CD4-positive, CD25-positive, alpha-beta regulatory T cell (primary cell): Measurements from ENCODE around the gene LTF. TPM values are rescaled to one million over a fixed set of nuclear protein-coding genes. Genes with fewer than 3 reads are reported as not detected.
A peak's percentile ranks its signal among the peaks of the same experiment; 100 is the strongest.

Source experiments
- ATAC-seq, 2 donors: fragments of 150-1000 bp; cut with Tn5 transposase; one replicate each; pipeline ENCODE4 v1.10.0; 2021; ENCODE audit warnings: low read depth in 2 of 2, moderate number of reproducible peaks in 2 of 2, moderate library complexity in 1 of 2
- DNase-seq, 3 donors: peaks; one replicate each; pipeline versions ENCODE4 v3.0.0 to v3.0.0-alpha.2; 2012 to 2022; ENCODE audit warnings: mixed read lengths in 1 of 3
- H3K27ac ChIP-seq: one replicate; pipeline ENCODE4 v1.7.0; 2013; ENCODE audit warnings: mild to moderate bottlenecking, low read length; ENCODE audit not compliant: insufficient read depth, poor library complexity, severe bottlenecking
- H3K27me3 ChIP-seq: one replicate; pipeline ENCODE4 v1.7.0; 2013; ENCODE audit warnings: low read length; ENCODE audit not compliant: control insufficient read depth, insufficient read depth
- H3K36me3 ChIP-seq: one replicate; pipeline ENCODE4 v1.7.0; 2013; ENCODE audit warnings: mild to moderate bottlenecking, low read length, moderate library complexity; ENCODE audit not compliant: control insufficient read depth, insufficient read depth
- H3K4me1 ChIP-seq: 2 replicates; pipeline ENCODE4 v1.7.0; 2013; ENCODE audit warnings: mild to moderate bottlenecking, low read length; ENCODE audit not compliant: insufficient read depth, control insufficient read depth, poor library complexity, severe bottlenecking
- H3K4me3 ChIP-seq: one replicate; pipeline ENCODE4 v1.7.0; 2013; ENCODE audit warnings: low read depth, mild to moderate bottlenecking, low read length, moderate library complexity
- H3K9me3 ChIP-seq, 2 experiments: 1 replicate in 1 of 2; 2 replicates in 1 of 2; pipeline ENCODE4 v1.7.0; 2013; ENCODE audit warnings: low read length in 2 of 2, mild to moderate bottlenecking in 1 of 2, moderate library complexity in 1 of 2; ENCODE audit not compliant: control insufficient read depth in 2 of 2
- H3K27ac Mint-ChIP-seq, 3 donors: one replicate each; pipeline ENCODE4 v1.8.0; 2020 to 2022; ENCODE audit warnings: mild to moderate bottlenecking in 3 of 3, mixed read lengths in 3 of 3, moderate library complexity in 2 of 3
- H3K27me3 Mint-ChIP-seq: one replicate; pipeline ENCODE4 v1.8.0; 2022; ENCODE audit warnings: mild to moderate bottlenecking, mixed read lengths
- H3K36me3 Mint-ChIP-seq: one replicate; pipeline ENCODE4 v1.8.0; 2020; ENCODE audit warnings: mixed read lengths
- H3K4me1 Mint-ChIP-seq, 4 donors: one replicate each; pipeline ENCODE4 v1.8.0; 2020 to 2022; ENCODE audit warnings: mixed read lengths in 4 of 4, mild to moderate bottlenecking in 1 of 4
- H3K4me3 Mint-ChIP-seq, 4 donors: one replicate each; pipeline ENCODE4 v1.8.0; 2020 to 2022; ENCODE audit warnings: mild to moderate bottlenecking in 4 of 4, mixed read lengths in 4 of 4, moderate library complexity in 3 of 4
- H3K9me3 Mint-ChIP-seq, 7 donors: one replicate each; pipeline ENCODE4 v1.8.0; 2020 to 2022; ENCODE audit warnings: mixed read lengths in 7 of 7, mild to moderate bottlenecking in 3 of 7, moderate library complexity in 2 of 7
- polyA plus RNA-seq, 4 donors: library from polyadenylated mRNA; unstranded; fragments of 300-500 nt; fragmentation: Illumina TruSeq; gene quantifications; one replicate each; pipeline ENCODE4 v1.2.3, GENCODE V29; 2021
- total RNA-seq: library from RNA; stranded (reverse); gene quantifications from one replicate; pipeline ENCODE4 v1.2.3, GENCODE V29; 2022

The LTF gene
- total RNA-seq, result not detected
- polyA plus RNA-seq, result not detected

- no peaks in the 10 kb centered on the region for H3K36me3 ChIP-seq
- DNase-seq (no peak), ATAC-seq (no peak)
- Mint-ChIP-seq H3K9me3 (peaks cover 0 to 2% (median 0%) of the 10 kb centered on the region in 7 donors), H3K4me3 (no peak within 1 kb of the TSS), H3K4me1 (no peaks in the 10 kb centered on the region), H3K36me3 (no peaks in the 10 kb centered on the region), H3K27me3 (peaks cover 61% of the 10 kb centered on the region), H3K27ac (no peak within 1 kb of the TSS)
- peaks cover 14% of the 10 kb centered on the region for H3K27me3 ChIP-seq
- no peak within 1 kb of the TSS for H3K27ac ChIP-seq
- no peaks in the 10 kb centered on the region for H3K4me1 ChIP-seq
- no peaks in the 10 kb centered on the region for H3K9me3 ChIP-seq
- no peak within 1 kb of the TSS for H3K4me3 ChIP-seq
Observed at GRCh38 chr3:46464326-46465195, at the start of gene LTF. LTF (minus strand) TSS chr3:46464905; CDS start chr3:46464867, 38 bp downstream.

GRCh38 chr3:46512191-46512749 lies 47.6 kb upstream of the LTF start:
- H3K9me3 Mint-ChIP-seq, result peaks cover 0 to 3% (median 0%) of the 10 kb centered on the region in 7 donors
- ATAC-seq, result no peak
- Histone ChIP-seq H3K27ac (no peak overlapping the region), H3K4me1 (no peaks in the 10 kb centered on the region), H3K36me3 (no peaks in the 10 kb centered on the region), H3K9me3 (no peaks in the 10 kb centered on the region), H3K4me3 (no peak overlapping the region), H3K27me3 (no peaks in the 10 kb centered on the region)
- peaks cover 9% of the 10 kb centered on the region for H3K27me3 Mint-ChIP-seq
- no peak for DNase-seq
- no peaks in the 10 kb centered on the region for H3K4me1 Mint-ChIP-seq
- H3K27ac Mint-ChIP-seq, result no peak overlapping the region
- no peak overlapping the region for H3K4me3 Mint-ChIP-seq
- H3K36me3 Mint-ChIP-seq, result no peaks in the 10 kb centered on the region

GRCh38 chr3:46509661-46510187 lies 45.0 kb upstream of the LTF start:
- Mint-ChIP-seq H3K4me1 (peaks cover 0 to 7% (median 2%) of the 10 kb centered on the region in 4 donors), H3K4me3 (no peak overlapping the region), H3K27ac (no peak overlapping the region), H3K36me3 (no peaks in the 10 kb centered on the region), H3K9me3 (peaks cover 0 to 3% (median 0%) of the 10 kb centered on the region in 7 donors), H3K27me3 (peaks cover 5% of the 10 kb centered on the region)
- H3K27ac ChIP-seq, result no peak overlapping the region
- H3K4me1 ChIP-seq, result no peaks in the 10 kb centered on the region
- DNase-seq (no peak), ATAC-seq (no peak)
- H3K9me3 ChIP-seq, result no peaks in the 10 kb centered on the region
- H3K36me3 ChIP-seq, result no peaks in the 10 kb centered on the region
- H3K4me3 ChIP-seq, result no peak overlapping the region
- no peaks in the 10 kb centered on the region for H3K27me3 ChIP-seq

- no peak overlapping the region for H3K27ac Mint-ChIP-seq
- peaks cover 0 to 3% (median 0%) of the 10 kb centered on the region in 7 donors for H3K9me3 Mint-ChIP-seq
- H3K4me1 Mint-ChIP-seq, result peaks cover 0 to 8% (median 2%) of the 10 kb centered on the region in 4 donors
- no peaks in the 10 kb centered on the region for H3K36me3 Mint-ChIP-seq
- no peak overlapping the region for H3K4me3 ChIP-seq
- H3K27me3 ChIP-seq, result no peaks in the 10 kb centered on the region
- H3K4me3 Mint-ChIP-seq, result no peak overlapping the region
- H3K27me3 Mint-ChIP-seq, result peaks cover 5% of the 10 kb centered on the region
- no peak overlapping the region for H3K27ac ChIP-seq
- H3K36me3 ChIP-seq, result no peaks in the 10 kb centered on the region
- H3K9me3 ChIP-seq, result no peaks in the 10 kb centered on the region
- DNase-seq (no peak), ATAC-seq (no peak)
- no peaks in the 10 kb centered on the region for H3K4me1 ChIP-seq
Observed at GRCh38 chr3:46508850-46509591, 44.3 kb upstream of the LTF start.

GRCh38 chr3:46506526-46506925 lies 41.8 kb upstream of the LTF start:
- H3K4me1 Mint-ChIP-seq, result peaks cover 0 to 9% (median 4%) of the 10 kb centered on the region in 4 donors
- H3K9me3 Mint-ChIP-seq, result peaks cover 0 to 2% (median 0%) of the 10 kb centered on the region in 7 donors
- no peaks in the 10 kb centered on the region for H3K27me3 Mint-ChIP-seq
- Histone ChIP-seq H3K4me3 (no peak overlapping the region), H3K36me3 (no peaks in the 10 kb centered on the region), H3K4me1 (no peaks in the 10 kb centered on the region), H3K9me3 (no peaks in the 10 kb centered on the region), H3K27ac (no peak overlapping the region), H3K27me3 (no peaks in the 10 kb centered on the region)
- DNase-seq (no peak), ATAC-seq (no peak)
- H3K36me3 Mint-ChIP-seq, result peaks cover 3% of the 10 kb centered on the region
- no peak overlapping the region for H3K27ac Mint-ChIP-seq
- H3K4me3 Mint-ChIP-seq, result no peak overlapping the region

GRCh38 chr3:46505953-46506352 lies 41.2 kb upstream of the LTF start:
- Histone ChIP-seq H3K4me3 (no peak overlapping the region), H3K36me3 (no peaks in the 10 kb centered on the region), H3K27ac (no peak overlapping the region), H3K27me3 (no peaks in the 10 kb centered on the region), H3K9me3 (no peaks in the 10 kb centered on the region), H3K4me1 (no peaks in the 10 kb centered on the region)
- H3K4me3 Mint-ChIP-seq, result no peak overlapping the region
- ATAC-seq (no peak), DNase-seq (no peak)
- H3K27ac Mint-ChIP-seq, result no peak overlapping the region
- H3K36me3 Mint-ChIP-seq, result peaks cover 3% of the 10 kb centered on the region
- H3K27me3 Mint-ChIP-seq, result no peaks in the 10 kb centered on the region
- H3K4me1 Mint-ChIP-seq, result peaks cover 0 to 9% (median 4%) of the 10 kb centered on the region in 4 donors
- H3K9me3 Mint-ChIP-seq, result peaks cover 0 to 2% (median 0%) of the 10 kb centered on the region in 7 donors

GRCh38 chr3:46504789-46505188 lies 40.1 kb upstream of the LTF start:
- Histone ChIP-seq H3K9me3 (no peaks in the 10 kb centered on the region), H3K36me3 (no peaks in the 10 kb centered on the region), H3K27ac (no peak overlapping the region), H3K27me3 (no peaks in the 10 kb centered on the region), H3K4me3 (no peak overlapping the region), H3K4me1 (no peaks in the 10 kb centered on the region)
- no peak overlapping the region for H3K4me3 Mint-ChIP-seq
- ATAC-seq, result no peak
- peaks cover 0 to 2% (median 0%) of the 10 kb centered on the region in 7 donors for H3K9me3 Mint-ChIP-seq
- H3K36me3 Mint-ChIP-seq, result peaks cover 3% of the 10 kb centered on the region
- no peak overlapping the region for H3K27ac Mint-ChIP-seq
- H3K27me3 Mint-ChIP-seq, result no peaks in the 10 kb centered on the region
- H3K4me1 Mint-ChIP-seq, result peaks cover 0 to 11% (median 4%) of the 10 kb centered on the region in 4 donors
- DNase-seq, result peak in 1 of 3 donors; percentile 25
